Epithelial cell of prostate (primary cell): ENCODE measurements around the gene ASPN.

Experiments
- DNase-seq: peaks from one replicate; pipeline ENCODE4 v3.0.0-alpha.2; 2011; ENCODE audit warnings: low read depth, low spot score
- H3K27ac ChIP-seq: fragments of 450-650 bp; 2 replicates; pipeline ENCODE4 v1.5.1; 2017; ENCODE audit warnings: mild to moderate bottlenecking

The ASPN gene

DNA sequence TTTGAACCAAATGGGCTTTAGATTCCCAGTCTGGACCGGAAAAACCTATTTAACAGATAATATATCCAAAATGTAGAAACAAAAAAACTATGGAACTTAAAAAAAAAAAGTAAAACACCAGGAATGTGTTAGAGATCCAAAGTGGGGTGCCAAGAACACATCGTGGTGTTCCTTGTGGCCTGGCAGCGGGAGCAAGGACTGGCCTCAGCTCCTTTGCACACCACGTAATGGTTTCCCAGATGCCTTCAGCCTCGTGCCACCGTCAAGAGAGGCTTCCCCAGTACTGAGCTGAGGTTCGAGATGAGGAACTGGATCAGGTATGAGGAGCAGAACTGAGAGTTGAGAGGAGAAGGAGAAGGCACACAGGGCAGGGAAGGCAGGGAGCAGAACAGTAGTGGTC, 3.5 kb downstream of the ASPN start:
- no peak for DNase-seq

GRCh38 chr9:92476962-92477361, 5.3 kb downstream of the ASPN start:
- no peak overlapping the region for H3K27ac ChIP-seq
- DNase-seq, result no peak

More for the DNA sequence above, 3.5 kb downstream of the ASPN start:
- H3K27ac ChIP-seq, result no peak overlapping the region

DNA sequence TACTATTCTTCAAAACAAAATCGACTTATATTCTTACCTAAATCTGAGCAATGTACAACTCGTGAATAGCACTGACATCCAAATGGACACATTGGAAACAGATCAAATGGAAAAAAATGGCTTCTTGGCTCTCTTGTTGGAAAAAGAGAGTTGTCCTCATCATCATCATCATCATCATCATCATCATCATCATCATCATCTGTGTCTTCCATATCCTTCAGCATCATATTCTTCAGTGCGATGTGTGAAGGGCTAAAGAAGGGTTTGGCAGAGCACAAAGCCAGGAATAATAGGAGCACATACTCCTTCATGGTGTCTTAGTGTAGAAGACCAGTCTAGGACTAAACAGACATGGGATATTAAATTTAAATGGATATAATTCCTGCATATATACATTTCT, 7.7 kb downstream of the ASPN start:
- no peak overlapping the region for H3K27ac ChIP-seq
- no peak for DNase-seq

DNA sequence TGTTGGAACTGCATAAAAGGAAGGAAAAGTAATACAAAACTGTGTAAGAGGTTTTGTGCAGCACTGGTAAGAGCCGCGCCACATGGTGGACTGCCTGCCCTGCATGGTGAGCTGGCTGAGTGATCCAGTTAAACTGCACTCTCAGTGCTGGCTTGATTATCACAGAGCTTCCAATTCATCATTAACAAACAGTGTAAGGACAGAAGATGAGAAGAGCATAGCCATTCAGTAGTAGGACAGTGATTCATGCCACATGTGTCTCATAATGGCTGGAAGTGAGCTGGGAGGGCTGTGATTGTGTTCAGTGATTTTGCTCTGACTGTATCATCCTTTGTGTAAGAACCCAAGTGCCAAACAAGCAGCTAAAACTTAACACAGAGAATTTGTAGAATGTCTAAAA, 14.1 kb downstream of the ASPN start:
- peak; percentile 12 for DNase-seq
- H3K27ac ChIP-seq, result no peak overlapping the region

GRCh38 chr9:92467511-92467910, 14.8 kb downstream of the ASPN start:
- no peak for DNase-seq
- H3K27ac ChIP-seq, result no peak overlapping the region

DNA sequence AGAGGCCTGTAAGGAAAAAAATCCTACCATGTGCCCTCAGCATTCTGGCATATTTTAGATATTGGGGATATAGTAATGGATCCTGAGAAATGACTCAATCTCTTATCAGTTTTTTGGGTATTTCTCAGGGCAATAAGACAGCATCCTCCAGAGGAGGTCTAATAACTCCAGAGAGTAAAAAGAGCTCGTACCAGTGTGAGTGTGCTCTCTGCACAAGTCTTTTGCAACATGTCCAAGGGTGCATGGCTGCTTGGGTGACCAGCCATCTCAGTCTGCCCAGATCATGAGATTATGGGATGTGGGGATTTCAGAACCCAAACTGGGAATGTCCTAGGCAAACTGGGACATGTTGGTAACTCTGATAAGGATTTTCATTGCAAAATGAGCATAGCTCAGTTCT, 15.3 kb downstream of the ASPN start:
- no peak for DNase-seq
- no peak overlapping the region for H3K27ac ChIP-seq

GRCh38 chr9:92463984-92464383, 18.3 kb downstream of the ASPN start:
- no peak overlapping the region for H3K27ac ChIP-seq
- peak; percentile 26 for DNase-seq

GRCh38 chr9:92463387-92463786, 18.9 kb downstream of the ASPN start:
- no peak for DNase-seq
- no peak overlapping the region for H3K27ac ChIP-seq

DNA sequence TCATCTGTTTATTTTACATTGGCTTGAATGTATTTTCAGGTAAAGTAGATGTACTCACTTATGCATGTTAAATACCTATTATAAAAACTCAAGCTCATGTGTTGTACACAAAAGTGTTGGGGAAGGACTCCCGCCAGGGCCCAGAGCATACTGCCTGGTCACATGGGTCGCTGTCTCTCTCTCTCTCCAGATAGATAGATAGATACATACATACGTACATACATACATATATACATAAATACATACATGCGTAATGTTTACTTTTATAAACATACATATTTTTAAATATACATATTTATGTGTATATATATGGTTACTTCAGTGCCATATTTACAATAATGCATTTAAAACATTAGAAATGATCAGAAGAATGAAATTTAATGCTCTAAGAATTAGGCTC, 24.7 kb downstream of the ASPN start:
- no peak overlapping the region for H3K27ac ChIP-seq
- no peak for DNase-seq

DNA sequence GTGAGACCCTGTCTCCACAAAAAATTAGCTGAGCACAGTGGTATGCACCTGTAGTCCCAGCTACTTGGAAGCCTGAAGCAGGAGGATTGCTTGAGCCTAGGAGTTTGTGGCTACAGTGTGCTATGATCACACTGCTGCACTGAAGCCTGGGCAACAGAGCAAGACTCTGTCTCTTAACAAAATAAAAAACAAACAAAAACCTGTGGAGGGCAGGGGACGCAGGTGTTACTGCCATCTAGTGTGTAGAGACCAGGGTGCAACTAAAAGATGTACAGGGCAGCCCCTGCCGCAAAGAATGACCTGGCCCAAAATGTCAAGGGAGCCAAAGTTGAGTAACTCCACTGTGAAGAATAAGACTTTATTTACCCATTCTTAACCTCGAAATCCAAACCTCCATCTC, 27.1 kb downstream of the ASPN start:
- no peak overlapping the region for H3K27ac ChIP-seq
- no peak for DNase-seq

DNA sequence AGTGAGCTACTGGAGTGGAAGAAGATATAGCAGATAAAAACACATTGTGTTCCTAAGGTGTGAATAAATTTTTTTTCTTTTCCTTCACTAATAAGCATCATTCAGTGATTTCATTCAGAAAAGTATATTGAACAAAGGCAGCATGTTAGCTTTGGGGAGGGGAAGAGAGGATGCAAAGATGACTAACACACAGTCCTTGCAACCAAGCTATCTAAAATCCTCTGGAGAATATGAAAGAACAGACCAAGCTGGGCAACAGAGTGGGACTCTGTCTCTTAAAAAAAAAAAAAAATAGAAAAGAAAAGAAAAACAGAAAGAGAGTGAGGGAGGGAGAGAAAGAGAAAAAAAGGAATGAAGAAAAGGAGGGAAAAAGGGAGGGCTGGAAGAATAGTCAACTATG, 35.8 kb downstream of the ASPN start:
- no peak overlapping the region for H3K27ac ChIP-seq
- DNase-seq, result no peak

- no peak overlapping the region for H3K27ac ChIP-seq
- DNase-seq, result no peak
These were observed 37.5 kb downstream of the ASPN start for GRCh38 chr9:92444841-92445240.

- H3K27ac ChIP-seq, result no peak overlapping the region
- DNase-seq, result no peak
These were observed 41.6 kb downstream of the ASPN start for GRCh38 chr9:92440751-92441046.

- H3K27ac ChIP-seq, result peak overlapping the region; percentile 14
- DNase-seq, result peak; percentile 68
These were observed 42.2 kb downstream of the ASPN start for GRCh38 chr9:92439921-92440750.

GRCh38 chr9:92438900-92439526, 43.3 kb downstream of the ASPN start:
- no peak for DNase-seq

DNA sequence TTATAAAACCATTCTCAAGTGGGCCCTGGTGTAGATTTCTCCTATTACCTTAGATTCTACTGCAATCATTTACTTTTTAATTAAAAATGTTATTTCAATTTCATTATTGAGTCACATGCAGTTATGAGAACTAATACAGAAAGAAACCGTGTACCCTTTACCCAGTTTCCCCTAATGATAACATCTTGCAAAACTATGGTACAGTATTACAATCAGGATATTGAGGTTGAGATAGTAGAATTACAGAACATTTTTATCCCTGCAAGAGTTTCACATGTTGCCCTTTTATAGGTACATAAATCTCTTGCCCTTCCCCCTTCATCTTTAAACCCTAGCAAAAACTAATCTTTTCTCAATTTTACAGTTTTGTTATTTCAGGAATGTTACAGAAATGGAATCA, 47.0 kb downstream of the ASPN start:
- no peak overlapping the region for H3K27ac ChIP-seq
- DNase-seq, result no peak

More at GRCh38 chr9:92438900-92439526, 43.3 kb downstream of the ASPN start:
- no peak overlapping the region for H3K27ac ChIP-seq

DNA sequence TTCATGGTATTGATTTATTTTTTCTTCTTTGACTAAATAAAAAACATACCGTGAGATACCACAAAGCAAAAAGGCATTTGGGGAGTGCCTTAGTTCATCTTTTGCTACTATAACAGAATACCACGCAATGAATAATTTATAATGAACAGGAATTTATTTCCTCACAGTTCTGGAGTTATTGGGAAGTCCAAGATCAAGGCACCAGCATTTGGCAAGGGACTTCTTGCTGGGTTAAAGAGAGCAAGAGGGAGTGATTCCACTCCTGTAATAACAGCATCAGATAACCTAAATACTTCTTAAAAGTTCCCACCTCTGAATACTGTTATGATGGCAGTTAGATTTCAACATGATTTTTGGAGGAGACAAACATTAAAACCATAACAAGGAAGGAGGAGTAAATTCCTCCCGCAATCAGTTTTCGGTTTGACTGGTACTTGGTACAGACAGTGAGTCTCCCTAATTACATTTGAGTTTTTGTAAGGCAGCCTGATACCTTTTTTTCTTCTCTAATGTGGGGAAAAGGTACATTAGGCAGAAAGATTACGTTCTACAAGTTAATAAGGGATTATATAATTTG, 49.2 kb downstream of the ASPN start:
- no peak for DNase-seq
- H3K27ac ChIP-seq, result no peak overlapping the region

DNA sequence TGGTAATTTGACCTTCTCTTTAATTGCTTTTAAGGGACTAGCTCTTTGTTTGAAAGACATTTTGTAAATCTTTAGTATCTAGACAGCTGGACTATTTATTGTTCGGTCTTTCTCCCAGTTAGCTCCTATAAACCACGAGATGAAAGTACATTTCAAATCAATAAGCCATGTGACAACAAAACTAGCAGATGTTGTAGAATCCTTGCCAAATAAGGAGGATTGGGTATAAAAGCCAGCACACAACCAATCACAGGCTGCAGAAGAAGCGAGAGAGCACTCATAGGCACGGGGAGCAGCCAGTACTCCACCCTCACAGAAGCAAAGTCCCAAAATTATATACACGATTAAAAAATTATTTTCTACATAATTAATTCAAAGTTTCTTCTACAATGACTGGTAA, 50.0 kb downstream of the ASPN start:
- no peak overlapping the region for H3K27ac ChIP-seq
- DNase-seq, result no peak

DNA sequence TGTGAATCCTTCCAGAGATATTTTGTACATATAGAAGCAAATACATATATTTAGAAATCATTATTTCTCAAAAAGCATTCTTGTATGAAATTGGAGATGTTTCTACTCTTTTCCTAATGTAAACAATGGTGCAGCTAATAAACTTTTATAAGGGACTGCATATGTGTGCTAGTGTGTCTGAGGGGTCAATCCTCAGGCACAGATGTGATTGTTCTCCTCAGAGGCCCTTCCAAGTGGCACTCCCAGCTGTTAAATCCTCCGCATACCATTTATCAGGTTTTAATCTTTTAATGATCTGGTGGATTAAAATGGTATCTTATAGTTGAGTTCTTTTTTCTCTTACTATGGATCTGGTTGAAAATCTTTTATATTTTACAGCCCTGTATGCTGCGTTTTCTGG, 52.5 kb downstream of the ASPN start:
- no peak for DNase-seq
- H3K27ac ChIP-seq, result no peak overlapping the region

DNA sequence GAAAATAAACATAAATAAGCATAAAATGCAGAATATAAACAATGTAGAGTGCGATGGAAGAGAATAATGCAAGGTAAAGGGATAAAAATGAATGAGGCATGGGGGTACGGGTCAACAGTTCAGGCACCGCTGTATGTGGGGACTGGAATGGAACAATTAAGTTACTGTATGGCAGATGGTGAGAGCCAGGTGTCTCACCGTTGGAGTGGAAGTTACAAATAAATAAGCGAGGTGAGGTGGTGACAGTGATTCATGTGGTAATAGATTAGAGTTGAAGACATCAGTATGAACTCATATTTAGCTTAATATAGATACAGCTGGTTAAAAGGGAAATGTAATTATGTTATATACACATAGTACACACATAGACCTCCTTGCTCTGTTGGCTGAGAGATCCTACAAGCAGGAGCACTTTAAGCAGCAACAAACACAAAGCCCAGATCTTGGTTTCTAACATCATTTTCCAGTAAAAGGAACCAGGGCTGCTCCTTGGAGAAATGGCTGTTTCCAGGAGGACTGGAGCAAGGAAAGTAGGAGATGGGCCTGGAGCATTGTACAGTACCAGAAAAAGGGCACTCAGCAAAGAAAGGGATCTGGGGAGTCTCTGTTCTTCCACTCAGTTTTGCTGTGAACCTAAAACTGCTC, 55.7 kb downstream of the ASPN start:
- no peak overlapping the region for H3K27ac ChIP-seq
- no peak for DNase-seq

- no peak overlapping the region for H3K27ac ChIP-seq
These were observed 56.8 kb downstream of the ASPN start for GRCh38 chr9:92425474-92425873.

More at GRCh38 chr9:92425474-92425873, 56.8 kb downstream of the ASPN start:
- DNase-seq, result no peak
